HEK293 (cell line): ENCODE measurements around the gene CRMP1.

ENCODE experiments used
- CTCF ChIA-PET: fragments of 350-600 bp; formaldehyde crosslinking; extraction: SDS; loops from one replicate; lab custom pipeline; 2021; ENCODE audit warnings: antibody characterized with exemption; lab: Yijun Ruan, JAX
- POLR2A ChIA-PET: fragments of 300-600 bp; formaldehyde crosslinking; extraction: SDS; loops from one replicate; lab custom pipeline; 2020; ENCODE audit warnings: antibody characterized with exemption, inconsistent platforms; lab: Yijun Ruan, JAX
- H3K27ac ChIP-seq: fragments of 200-500 bp; sonication (Bioruptor generic); 2 replicates; pipeline ENCODE4 v1.5.1; 2014; ENCODE audit warnings: low read depth, low read length, control low read depth, inconsistent platforms; ENCODE audit errors: extremely low read depth
- H3K36me3 ChIP-seq, 2 experiments: fragments of 200-500 bp in 1 of 2; sonication (Bioruptor generic) in 1 of 2; 1 replicate in 1 of 2; 2 replicates in 1 of 2; pipeline ENCODE4 v1.5.1; 2014 to 2017; ENCODE audit warnings: inconsistent platforms in 2 of 2, low read length in 2 of 2; ENCODE audit not compliant: control insufficient read depth in 2 of 2, insufficient read depth in 1 of 2
- H3K4me1 ChIP-seq: fragments of 200-500 bp; sonication (Bioruptor generic); 2 replicates; pipeline ENCODE4 v1.5.1; 2014; ENCODE audit warnings: mild to moderate bottlenecking, low read length, inconsistent platforms; ENCODE audit not compliant: control insufficient read depth, insufficient read depth
- H3K4me3 ChIP-seq: 2 replicates; pipeline ENCODE4 v1.5.1; 2011; ENCODE audit warnings: low read depth, mild to moderate bottlenecking, control low read depth, low read length, moderate library complexity
- H3K9me3 ChIP-seq: fragments of 200-500 bp; sonication (Bioruptor generic); 2 replicates; pipeline ENCODE4 v1.5.1; 2014; ENCODE audit warnings: low read depth, low read length, inconsistent platforms; ENCODE audit not compliant: control insufficient read depth, insufficient read depth
- GLIS1 ChIP-seq: fragments of 450-650 bp; formaldehyde crosslinking; IDR thresholded peaks from 2 replicates; pipeline ENCODE4 v1.5.1; 2016; ENCODE audit warnings: missing biosample characterization, missing genetic modification characterization
- REPIN1 ChIP-seq: fragments of 450-650 bp; formaldehyde crosslinking; IDR thresholded peaks from 2 replicates; pipeline ENCODE4 v1.5.1; 2017; ENCODE audit warnings: missing biosample characterization, missing genetic modification characterization, low read depth
- REST ChIP-seq: fragments of 450-650 bp; formaldehyde crosslinking; IDR thresholded peaks from 2 replicates; pipeline ENCODE4 v1.5.1; 2016; ENCODE audit warnings: missing biosample characterization, missing genetic modification characterization
- SP2 ChIP-seq: fragments of 450-650 bp; formaldehyde crosslinking; IDR thresholded peaks from 2 replicates; pipeline ENCODE4 v1.5.1; 2016; ENCODE audit warnings: missing biosample characterization, missing genetic modification characterization
- ZBTB17 ChIP-seq: fragments of 450-650 bp; formaldehyde crosslinking; IDR thresholded peaks from 2 replicates; pipeline ENCODE4 v1.5.1; 2016; ENCODE audit warnings: missing biosample characterization, missing genetic modification characterization
- ZFP37 ChIP-seq: fragments of 450-650 bp; formaldehyde crosslinking; IDR thresholded peaks from 2 replicates; pipeline ENCODE4 v1.5.1; 2016; ENCODE audit warnings: missing biosample characterization, missing genetic modification characterization
- ZNF10 ChIP-seq: fragments of 450-650 bp; formaldehyde crosslinking; IDR thresholded peaks from 2 replicates; pipeline ENCODE4 v1.5.1; 2017; ENCODE audit warnings: missing biosample characterization, missing genetic modification characterization
- ZNF155 ChIP-seq: fragments of 450-650 bp; formaldehyde crosslinking; IDR thresholded peaks from 2 replicates; pipeline ENCODE4 v1.5.1; 2016; ENCODE audit warnings: missing biosample characterization, missing genetic modification characterization
- ZNF18 ChIP-seq: fragments of 450-650 bp; formaldehyde crosslinking; IDR thresholded peaks from 2 replicates; pipeline ENCODE4 v1.5.1; 2016; ENCODE audit warnings: missing biosample characterization, missing genetic modification characterization
- ZNF302 ChIP-seq: fragments of 450-650 bp; formaldehyde crosslinking; IDR thresholded peaks from 2 replicates; pipeline ENCODE4 v1.5.1; 2016; ENCODE audit warnings: missing biosample characterization, missing genetic modification characterization, low read depth
- ZNF354C ChIP-seq: fragments of 450-650 bp; formaldehyde crosslinking; IDR thresholded peaks from 2 replicates; pipeline ENCODE4 v1.5.1; 2016; ENCODE audit warnings: missing biosample characterization, missing genetic modification characterization, low read depth, borderline replicate concordance
- ZNF404 ChIP-seq: fragments of 450-650 bp; formaldehyde crosslinking; IDR thresholded peaks from 2 replicates; pipeline ENCODE4 v1.5.1; 2017; ENCODE audit warnings: missing biosample characterization, missing genetic modification characterization
- ZNF585B ChIP-seq: fragments of 450-650 bp; formaldehyde crosslinking; IDR thresholded peaks from 2 replicates; pipeline ENCODE4 v1.5.1; 2016; ENCODE audit warnings: missing biosample characterization, missing genetic modification characterization
- ZNF610 ChIP-seq: fragments of 450-650 bp; formaldehyde crosslinking; IDR thresholded peaks from 2 replicates; pipeline ENCODE4 v1.5.1; 2016; ENCODE audit warnings: missing biosample characterization, missing genetic modification characterization, borderline replicate concordance
- ZNF621 ChIP-seq: fragments of 450-650 bp; formaldehyde crosslinking; IDR thresholded peaks from 2 replicates; pipeline ENCODE4 v1.5.1; 2017; ENCODE audit warnings: missing biosample characterization, missing genetic modification characterization
- TF ChIP-seq, protein P1 (sequence below): fragments of 450-650 bp; formaldehyde crosslinking; IDR thresholded peaks from 2 replicates; pipeline ENCODE4 v1.5.1; 2016; ENCODE audit warnings: missing biosample characterization, missing genetic modification characterization, low read depth
- TF ChIP-seq, protein P2 (sequence below): sonication (generic); formaldehyde crosslinking; IDR thresholded peaks from 2 replicates; pipeline ENCODE4 v1.8.1; 2022; ENCODE audit warnings: mild to moderate bottlenecking, moderate library complexity, missing genetic modification reagents

The CRMP1 gene

DNA sequence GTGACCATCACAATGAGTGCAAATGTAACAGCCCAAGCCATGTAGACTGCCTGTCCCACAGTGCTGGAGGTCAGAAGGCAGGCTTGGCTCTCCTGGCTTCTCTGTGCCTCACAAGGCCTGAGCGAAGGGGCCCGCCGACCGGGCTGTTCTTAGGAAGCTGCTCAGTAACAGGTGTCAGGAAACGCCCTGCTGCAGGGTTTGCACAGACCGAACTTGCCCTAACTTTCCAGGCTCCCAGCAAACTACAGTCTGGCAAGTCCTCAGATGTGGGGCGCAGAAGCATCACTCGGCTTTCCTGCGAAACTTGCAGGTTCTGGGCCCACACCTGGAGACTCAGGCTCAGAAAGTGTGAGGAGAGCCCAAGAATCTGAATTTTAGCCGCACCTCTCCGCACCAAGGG, 87.6 kb downstream of the CRMP1 start:
- no peaks in the 10 kb centered on the region for H3K4me1 ChIP-seq
- no peak for TF ChIP-seq ZNF155 (tag by site-specific recombination)
- no peak for TF ChIP-seq ZNF18
- TF ChIP-seq SP2 (tag by site-specific recombination), result no peak
- TF ChIP-seq ZNF404 (tag by site-specific recombination), result no peak
- TF ChIP-seq, protein P1, sequence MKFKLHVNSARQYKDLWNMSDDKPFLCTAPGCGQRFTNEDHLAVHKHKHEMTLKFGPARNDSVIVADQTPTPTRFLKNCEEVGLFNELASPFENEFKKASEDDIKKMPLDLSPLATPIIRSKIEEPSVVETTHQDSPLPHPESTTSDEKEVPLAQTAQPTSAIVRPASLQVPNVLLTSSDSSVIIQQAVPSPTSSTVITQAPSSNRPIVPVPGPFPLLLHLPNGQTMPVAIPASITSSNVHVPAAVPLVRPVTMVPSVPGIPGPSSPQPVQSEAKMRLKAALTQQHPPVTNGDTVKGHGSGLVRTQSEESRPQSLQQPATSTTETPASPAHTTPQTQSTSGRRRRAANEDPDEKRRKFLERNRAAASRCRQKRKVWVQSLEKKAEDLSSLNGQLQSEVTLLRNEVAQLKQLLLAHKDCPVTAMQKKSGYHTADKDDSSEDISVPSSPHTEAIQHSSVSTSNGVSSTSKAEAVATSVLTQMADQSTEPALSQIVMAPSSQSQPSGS (tag by site-specific recombination), result no peak
- no peak for TF ChIP-seq ZNF585B (tag by site-specific recombination)
- TF ChIP-seq REST (tag by site-specific recombination), result no peak
- TF ChIP-seq, all 188 proteins: peak for 0
- Histone ChIP-seq H3K36me3 (peaks cover 0 to 58% of the 10 kb centered on the region in 2 experiments; a peak in 2 of 3 replicates), H3K27ac (no peak overlapping the region), H3K9me3 (no peaks in the 10 kb centered on the region), H3K4me3 (no peak overlapping the region)
- ChIA-PET CTCF (no interaction called here), POLR2A (no interaction called here)

DNA sequence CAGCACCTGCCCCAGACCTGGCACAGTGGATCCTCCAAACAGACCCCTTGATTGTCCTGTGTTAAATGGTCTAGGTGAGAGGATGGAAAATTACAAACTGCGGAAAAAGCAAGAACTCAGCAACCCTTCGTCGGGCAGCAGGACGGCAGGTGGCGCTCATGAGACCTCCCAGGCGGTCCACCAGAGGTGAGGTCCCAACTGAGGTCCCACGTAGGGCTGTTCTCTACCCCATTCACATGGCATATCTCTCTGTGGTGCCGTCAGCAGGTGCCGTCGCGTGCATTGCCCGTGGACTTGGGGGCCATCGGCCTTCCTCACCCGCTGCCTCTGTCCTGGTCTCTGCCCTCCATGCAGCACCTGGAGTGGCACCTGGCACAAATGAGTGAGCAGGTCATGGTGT, 88.2 kb downstream of the CRMP1 start:
- ChIA-PET POLR2A (no interaction called here), CTCF (interaction anchor here (1.3 kb wide), 1 partner anchor 14 kb away, joined by 3 read pairs; no protein-coding TSS in a partner anchor)
- Histone ChIP-seq H3K9me3 (no peaks in the 10 kb centered on the region), H3K4me3 (no peak overlapping the region), H3K27ac (no peak overlapping the region), H3K36me3 (peaks cover 0 to 52% of the 10 kb centered on the region in 2 experiments; a peak in 2 of 3 replicates), H3K4me1 (no peaks in the 10 kb centered on the region)
- TF ChIP-seq ZNF354C (tag by site-specific recombination), result no peak
- TF ChIP-seq ZNF10 (tag by site-specific recombination), result no peak
- TF ChIP-seq ZNF610 (tag by site-specific recombination), result no peak
- no peak for TF ChIP-seq ZFP37
- no peak for TF ChIP-seq ZBTB17 (tag by site-specific recombination)
- TF ChIP-seq REPIN1 (tag by site-specific recombination), result no peak
- TF ChIP-seq ZNF621 (tag by site-specific recombination), result no peak

- Histone ChIP-seq H3K4me3 (no peak overlapping the region), H3K27ac (no peak overlapping the region), H3K36me3 (peaks cover 0 to 43% of the 10 kb centered on the region in 2 experiments; a peak in 2 of 3 replicates), H3K4me1 (no peaks in the 10 kb centered on the region), H3K9me3 (no peaks in the 10 kb centered on the region)
- ChIA-PET POLR2A (no interaction called here), CTCF (interaction anchor here (0.6 to 1.1 kb wide), 2 partner anchors 11 to 23 kb away, joined by 3 read pairs; no protein-coding TSS in a partner anchor)
- TF ChIP-seq, protein P2, sequence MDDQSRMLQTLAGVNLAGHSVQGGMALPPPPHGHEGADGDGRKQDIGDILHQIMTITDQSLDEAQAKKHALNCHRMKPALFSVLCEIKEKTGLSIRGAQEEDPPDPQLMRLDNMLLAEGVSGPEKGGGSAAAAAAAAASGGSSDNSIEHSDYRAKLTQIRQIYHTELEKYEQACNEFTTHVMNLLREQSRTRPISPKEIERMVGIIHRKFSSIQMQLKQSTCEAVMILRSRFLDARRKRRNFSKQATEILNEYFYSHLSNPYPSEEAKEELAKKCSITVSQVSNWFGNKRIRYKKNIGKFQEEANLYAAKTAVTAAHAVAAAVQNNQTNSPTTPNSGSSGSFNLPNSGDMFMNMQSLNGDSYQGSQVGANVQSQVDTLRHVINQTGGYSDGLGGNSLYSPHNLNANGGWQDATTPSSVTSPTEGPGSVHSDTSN (CRISPR knock-in tag), result no peak
- TF ChIP-seq GLIS1 (tag by site-specific recombination) (no peak), ZNF610 (tag by site-specific recombination) (peak; percentile 95), ZNF302 (tag by site-specific recombination) (no peak)
These were observed 90.3 kb downstream of the CRMP1 start for GRCh38 chr4:5802565-5802964.
